Mesodermal cell (in vitro differentiated cells): ENCODE data around the gene KRIT1. TPM values are rescaled to one million over a fixed set of nuclear protein-coding genes. Genes with fewer than 3 reads are reported as not detected.

Experiments used
- H3K27ac ChIP-seq: 2 replicates; pipeline ENCODE4 v1.7.0; 2013; ENCODE audit warnings: mild to moderate bottlenecking, low read depth, low read length, moderate library complexity; ENCODE audit not compliant: severe bottlenecking
- H3K36me3 ChIP-seq: 2 replicates; pipeline ENCODE4 v1.7.1; 2013; ENCODE audit warnings: mild to moderate bottlenecking, low read length, moderate library complexity; ENCODE audit not compliant: control insufficient read depth, insufficient read depth
- H3K4me1 ChIP-seq: one replicate; pipeline ENCODE4 v1.7.1; 2013; ENCODE audit warnings: mild to moderate bottlenecking, low read length; ENCODE audit not compliant: insufficient read depth, control insufficient read depth, poor library complexity, severe bottlenecking
- H3K4me3 ChIP-seq: 2 replicates; pipeline ENCODE4 v1.7.0; 2013; ENCODE audit warnings: low read length, control low read depth, mild to moderate bottlenecking; ENCODE audit not compliant: insufficient read depth, poor library complexity, severe bottlenecking; ENCODE audit errors: extremely low read depth
- H3K9me3 ChIP-seq: 2 replicates; pipeline ENCODE4 v1.7.1; 2013; ENCODE audit warnings: mild to moderate bottlenecking, low read length, moderate library complexity; ENCODE audit not compliant: control insufficient read depth
- WGBS, 2 experiments: methylation state at CpG; one replicate each; pipeline ENCODE4 v1.1.5; 2013; ENCODE audit warnings: missing lambda C conversion rate in 2 of 2; ENCODE audit not compliant: insufficient coverage in 2 of 2; 5-methylcytosine and 5-hydroxymethylcytosine counted together
- polyA plus RNA-seq, 2 experiments: library from polyadenylated mRNA; stranded (reverse); fragments of 50-300 nt; gene quantifications; one replicate each; pipeline ENCODE4 v1.2.3, GENCODE V29; 2013

The KRIT1 gene
- polyA plus RNA-seq (2013, experiment 1 of 2): 30.4 TPM
- 35.7 TPM for polyA plus RNA-seq (2013, experiment 2 of 2)

- H3K36me3 ChIP-seq: peaks cover 22% of the 10 kb centered on the region
- H3K9me3 ChIP-seq: no peaks in the 10 kb centered on the region
- H3K27ac ChIP-seq: peak within 1 kb of the TSS; percentile 89
- peak within 1 kb of the TSS; percentile 76 for H3K4me3 ChIP-seq
- H3K4me1 ChIP-seq: peaks cover 9% of the 10 kb centered on the region
- 0% methylated on average over 37 to 42 of the region's 71 CpGs for WGBS, 2 experiments
These were observed at the start of gene KRIT1, which contains the start of gene ANKIB1 for GRCh38 chr7:92245487-92246359. KRIT1 (minus strand) TSS chr7:92245914; CDS start chr7:92242135, 3,779 bp downstream. ANKIB1 (plus strand) TSS chr7:92245974; CDS start chr7:92294979, 49,005 bp downstream.

GRCh38 chr7:92295391-92295790 is 49.7 kb upstream of the KRIT1 start:
- no CpG with 5 or more reads among the region's 1 CpG for WGBS, 2 experiments
- Histone ChIP-seq H3K4me1 (no peaks in the 10 kb centered on the region), H3K9me3 (no peaks in the 10 kb centered on the region), H3K4me3 (no peak overlapping the region), H3K36me3 (peaks cover 12% of the 10 kb centered on the region), H3K27ac (no peak overlapping the region)

GRCh38 chr7:92293896-92294590 is 48.3 kb upstream of the KRIT1 start:
- H3K36me3 ChIP-seq: peaks cover 7% of the 10 kb centered on the region
- no peaks in the 10 kb centered on the region for H3K9me3 ChIP-seq
- H3K4me1 ChIP-seq: no peaks in the 10 kb centered on the region
- H3K27ac ChIP-seq: no peak overlapping the region
- WGBS, 2 experiments: no CpG with 5 or more reads among the region's 2 CpGs
- no peak overlapping the region for H3K4me3 ChIP-seq

GRCh38 chr7:92292981-92293380 is 47.3 kb upstream of the KRIT1 start:
- Histone ChIP-seq H3K4me3 (no peak overlapping the region), H3K27ac (no peak overlapping the region), H3K36me3 (peaks cover 3% of the 10 kb centered on the region), H3K9me3 (no peaks in the 10 kb centered on the region), H3K4me1 (no peaks in the 10 kb centered on the region)
- WGBS, 2 experiments: 67% methylated on average over 1 of the region's 3 CpGs; no CpG with 5 or more reads in 1 of the 2 experiments

GRCh38 chr7:92289321-92289720 is 43.6 kb upstream of the KRIT1 start:
- H3K4me1 ChIP-seq: no peaks in the 10 kb centered on the region
- no peaks in the 10 kb centered on the region for H3K36me3 ChIP-seq
- no peak overlapping the region for H3K4me3 ChIP-seq
- H3K27ac ChIP-seq: no peak overlapping the region
- WGBS, 2 experiments: 100% methylated on average over 1 of the region's 2 CpGs; no CpG with 5 or more reads in 1 of the 2 experiments
- H3K9me3 ChIP-seq: no peaks in the 10 kb centered on the region

- no peaks in the 10 kb centered on the region for H3K9me3 ChIP-seq
- peaks cover 4% of the 10 kb centered on the region for H3K36me3 ChIP-seq
- H3K27ac ChIP-seq: no peak overlapping the region
- WGBS, 2 experiments: 75 to 100% methylated on average over 1 of the region's 1 CpG
- H3K4me1 ChIP-seq: no peaks in the 10 kb centered on the region
- H3K4me3 ChIP-seq: no peak overlapping the region
These were observed 37.2 kb upstream of the KRIT1 start for GRCh38 chr7:92282930-92283329.

GRCh38 chr7:92282221-92282814 is 36.6 kb upstream of the KRIT1 start:
- WGBS, 2 experiments: 90 to 96% methylated on average over 4 to 5 of the region's 6 CpGs
- peaks cover 4% of the 10 kb centered on the region for H3K36me3 ChIP-seq
- no peaks in the 10 kb centered on the region for H3K9me3 ChIP-seq
- no peaks in the 10 kb centered on the region for H3K4me1 ChIP-seq
- H3K4me3 ChIP-seq: no peak overlapping the region
- no peak overlapping the region for H3K27ac ChIP-seq

GRCh38 chr7:92281031-92281430 is 35.3 kb upstream of the KRIT1 start:
- WGBS, 2 experiments: 100% methylated on average over 1 of the region's 2 CpGs; no CpG with 5 or more reads in 1 of the 2 experiments
- Histone ChIP-seq H3K4me1 (no peaks in the 10 kb centered on the region), H3K9me3 (no peaks in the 10 kb centered on the region), H3K36me3 (peaks cover 9% of the 10 kb centered on the region), H3K27ac (no peak overlapping the region), H3K4me3 (no peak overlapping the region)

GRCh38 chr7:92279396-92280031 is 33.8 kb upstream of the KRIT1 start:
- no peak overlapping the region for H3K4me3 ChIP-seq
- 86 to 91% methylated on average over 1 of the region's 2 CpGs for WGBS, 2 experiments
- no peaks in the 10 kb centered on the region for H3K4me1 ChIP-seq
- no peaks in the 10 kb centered on the region for H3K9me3 ChIP-seq
- H3K36me3 ChIP-seq: peaks cover 12% of the 10 kb centered on the region
- H3K27ac ChIP-seq: no peak overlapping the region

- Histone ChIP-seq H3K4me1 (no peaks in the 10 kb centered on the region), H3K9me3 (no peaks in the 10 kb centered on the region), H3K4me3 (no peak overlapping the region), H3K27ac (no peak overlapping the region), H3K36me3 (peaks cover 12% of the 10 kb centered on the region)
- WGBS, 2 experiments: 88 to 94% methylated on average over 2 of the region's 2 CpGs
These were observed 30.7 kb upstream of the KRIT1 start for GRCh38 chr7:92276460-92276864.
